Breast epithelium (tissue), 4 donors: ENCODE results near the gene CASP5. TPM values are rescaled to one million over a fixed set of nuclear protein-coding genes. Genes with fewer than 3 reads are reported as not detected.

ENCODE experiments used
- DNase-seq, 2 donors: peaks; one replicate each; pipeline ENCODE4 v3.0.0-alpha.2; 2019; ENCODE audit warnings: low spot score in 2 of 2
- H3K27ac ChIP-seq, 2 donors: fragments of 200-600 bp; sonication (generic) in 1 of 2; one replicate each; pipeline ENCODE4 v1.5.1; 2016 to 2019; ENCODE audit warnings: mild to moderate bottlenecking in 1 of 2
- H3K27me3 ChIP-seq, 2 donors: fragments of 200-600 bp; sonication (generic) in 1 of 2; one replicate each; pipeline versions ENCODE4 v1.5.1 to v1.6.0; 2017 to 2019; ENCODE audit warnings: control low read depth in 1 of 2, mild to moderate bottlenecking in 1 of 2
- H3K36me3 ChIP-seq: fragments of 200-600 bp; one replicate; pipeline ENCODE4 v1.5.1; 2019
- H3K4me1 ChIP-seq, 2 donors: fragments of 200-600 bp; sonication (generic); one replicate each; pipeline ENCODE4 v1.5.1; 2016 to 2019; ENCODE audit warnings: control low read depth in 1 of 2
- H3K4me3 ChIP-seq, 3 donors: fragments of 200-600 bp; sonication (generic); 1 replicate in 2 of 3; 2 replicates in 1 of 3; pipeline ENCODE4 v1.5.1; 2016 to 2019; ENCODE audit warnings: mild to moderate bottlenecking in 3 of 3, moderate library complexity in 2 of 3
- H3K9me3 ChIP-seq, 2 donors: fragments of 200-600 bp; sonication (generic) in 1 of 2; one replicate each; pipeline ENCODE4 v1.5.1; 2016 to 2019; ENCODE audit warnings: control low read depth in 1 of 2
- CTCF ChIP-seq, 3 donors: fragments of 450-650 bp; IDR thresholded peaks; one replicate each; pipeline ENCODE4 v1.5.1; 2016 to 2017; ENCODE audit warnings: antibody characterized with exemption in 3 of 3, mild to moderate bottlenecking in 3 of 3, moderate library complexity in 3 of 3
- POLR2A ChIP-seq: fragments of 450-650 bp; IDR thresholded peaks from one replicate; pipeline ENCODE4 v1.6.1; 2016; ENCODE audit warnings: antibody characterized with exemption, mild to moderate bottlenecking, moderate library complexity
- POLR2AphosphoS5 ChIP-seq, 3 donors: sonication (generic); formaldehyde crosslinking; IDR thresholded peaks; one replicate each; pipeline ENCODE4 v1.6.1; 2017; ENCODE audit warnings: antibody characterized with exemption in 3 of 3
- intact Hi-C: fragments of 100-400 bp; cut with DNase I; formaldehyde crosslinking; loops from one replicate; pipeline ENCODE4 v1.15.1; 2023; ENCODE audit warnings: low total_unique reads
- total RNA-seq, 3 donors: library from RNA; depleted of rRNA; stranded (reverse); fragments of >200 nt; gene quantifications; one replicate each; pipeline ENCODE4 v1.1.0, GENCODE V29; 2016

Gene CASP5
- total RNA-seq, 3 donors from 2014 or later = 1.3 TPM; not detected in 2

- Histone ChIP-seq H3K4me3 (no peak overlapping the region), H3K9me3 (peaks cover 0 to 9% of the 10 kb centered on the region in 2 donors), H3K36me3 (no peaks in the 10 kb centered on the region), H3K27ac (no peak overlapping the region), H3K27me3 (no peaks in the 10 kb centered on the region), H3K4me1 (no peaks in the 10 kb centered on the region)
- TF ChIP-seq CTCF (IDR thresholded peaks at IDR 0.05) = no peak
- TF ChIP-seq POLR2AphosphoS5 (IDR thresholded peaks at IDR 0.05) = no peak
- DNase-seq = no peak
- intact Hi-C loops = no loop called here
These were observed 60.1 kb downstream of the CASP5 start for GRCh38 chr11:104962852-104963251.

GRCh38 chr11:104957280-104957679, 65.7 kb downstream of the CASP5 start:
- no peak for DNase-seq
- Histone ChIP-seq H3K9me3 (no peaks in the 10 kb centered on the region), H3K4me1 (no peaks in the 10 kb centered on the region), H3K36me3 (no peaks in the 10 kb centered on the region), H3K27me3 (no peaks in the 10 kb centered on the region), H3K27ac (no peak overlapping the region), H3K4me3 (no peak overlapping the region)
- intact Hi-C loops = no loop called here
- no peak for TF ChIP-seq CTCF (IDR thresholded peaks at IDR 0.05)
- TF ChIP-seq POLR2AphosphoS5 (IDR thresholded peaks at IDR 0.05) = no peak
- TF ChIP-seq POLR2A = no peak

- Histone ChIP-seq H3K4me1 (no peaks in the 10 kb centered on the region), H3K27me3 (no peaks in the 10 kb centered on the region), H3K9me3 (no peaks in the 10 kb centered on the region), H3K36me3 (no peaks in the 10 kb centered on the region), H3K27ac (no peak overlapping the region), H3K4me3 (no peak overlapping the region)
- no peak for DNase-seq
- intact Hi-C loops = no loop called here
- TF ChIP-seq POLR2A = no peak
- no peak for TF ChIP-seq CTCF (IDR thresholded peaks at IDR 0.05)
- no peak for TF ChIP-seq POLR2AphosphoS5 (IDR thresholded peaks at IDR 0.05)
These were observed 66.4 kb downstream of the CASP5 start for GRCh38 chr11:104956528-104956927.

GRCh38 chr11:104946907-104947306, 76.1 kb downstream of the CASP5 start:
- TF ChIP-seq CTCF (IDR thresholded peaks at IDR 0.05) (peak in 2 of 3 donors; percentile 15 to 29), POLR2AphosphoS5 (IDR thresholded peaks at IDR 0.05) (no peak), POLR2A (no peak)
- Histone ChIP-seq H3K4me3 (no peak overlapping the region), H3K9me3 (no peaks in the 10 kb centered on the region), H3K27me3 (no peaks in the 10 kb centered on the region), H3K4me1 (no peaks in the 10 kb centered on the region), H3K27ac (no peak overlapping the region), H3K36me3 (peaks cover 12% of the 10 kb centered on the region)
- intact Hi-C loops = no loop called here
- no peak for DNase-seq

Other genes with a start within 250 kb of the CASP5 start
- 1 to 10 TPM; 1.1 to 7.9 (median 1.6) TPM for gene CASP12, start 124.7 kb downstream of the CASP5 start, total RNA-seq
- gene CASP4, start 54.6 kb downstream of the CASP5 start, total RNA-seq = 100 to 1,000 TPM; 101 to 222 (median 156) TPM
- gene CASP1, start 12.0 kb upstream of the CASP5 start, total RNA-seq = 10 to 100 TPM in 2 of 3 donors, 1 to 10 TPM in 1; 9.4 to 15.4 (median 14.6) TPM
- 1 to 10 TPM; 3.7 to 6.4 (median 5.9) TPM for gene CARD16, start 22.2 kb upstream of the CASP5 start, total RNA-seq
- gene CARD18, start 116.6 kb upstream of the CASP5 start, total RNA-seq = not detected